GM18873 (cell line): ENCODE results near the gene PLCD4.

Experiments
- ATAC-seq: cut with Tn5 transposase; IDR thresholded peaks from one replicate; pipeline ENCODE4 v1.9.1; 2021; ENCODE audit warnings: mild to moderate bottlenecking, moderate library complexity, moderate number of reproducible peaks; ENCODE audit not compliant: unreplicated experiment, low FRiP score

PLCD4 gene

DNA sequence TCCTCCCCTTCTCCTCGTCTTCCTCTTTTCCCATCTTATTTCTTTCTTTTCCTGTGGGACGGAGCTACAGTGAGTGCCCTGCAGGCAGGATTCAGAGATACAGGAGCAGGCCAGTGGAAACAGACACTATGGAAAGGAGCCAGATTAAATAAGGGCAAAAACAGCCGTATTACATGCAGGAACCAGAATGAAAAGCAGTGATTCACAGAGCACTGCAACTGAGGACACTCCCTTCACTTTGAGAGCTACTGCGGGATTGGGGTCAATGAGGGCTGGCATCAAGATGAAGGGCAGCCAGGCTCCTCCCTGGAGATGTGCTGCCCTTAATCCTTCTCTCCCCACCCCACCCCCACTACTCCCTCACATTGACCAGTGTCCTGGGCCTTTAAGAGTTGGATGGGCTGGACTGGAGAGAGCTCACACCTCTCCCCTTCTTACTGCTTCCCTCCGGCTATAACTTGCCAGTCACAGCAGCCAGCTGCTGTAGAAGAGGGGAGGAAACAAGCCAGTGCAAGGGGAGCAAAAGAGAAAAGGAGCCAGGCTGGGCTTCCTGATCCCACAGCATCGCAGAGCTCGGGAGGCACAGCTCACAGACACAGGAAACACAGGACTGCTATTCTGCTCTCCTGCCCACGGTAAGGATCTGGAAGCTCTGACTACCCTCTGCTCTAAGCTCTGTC, at the start of gene PLCD4:
Gene PLCD4, plus strand, starts transcription at position 464 of the 680 bp plus-strand sequence. CDS start 7,841 bp downstream, outside the sequence.
- ATAC-seq: no peak

DNA sequence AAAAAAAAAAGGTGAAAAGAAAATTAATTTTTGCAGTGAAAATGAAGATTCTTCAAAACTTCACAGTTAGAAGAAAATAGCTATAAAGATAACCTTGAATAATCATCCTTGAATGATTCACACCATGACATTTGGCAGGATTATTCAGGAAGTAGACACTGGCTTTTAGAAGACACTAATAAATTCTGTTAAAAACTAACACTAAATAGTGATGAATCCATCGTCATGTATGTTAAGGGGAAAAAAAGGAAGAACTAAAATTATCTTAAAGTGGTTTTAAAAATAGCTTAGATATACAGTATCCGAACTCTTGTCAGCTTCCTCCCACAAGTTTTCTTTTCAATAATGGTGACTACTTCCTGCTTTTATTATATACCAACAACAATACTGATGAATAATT, 49.8 kb upstream of the PLCD4 start:
- ATAC-seq: no peak

GRCh38 chr2:218558986-218559385, 48.7 kb upstream of the PLCD4 start:
- no peak for ATAC-seq

- no peak for ATAC-seq
Observed at GRCh38 chr2:218564056-218564455, 43.6 kb upstream of the PLCD4 start.

- ATAC-seq: no peak
Observed at GRCh38 chr2:218566296-218566695, 41.4 kb upstream of the PLCD4 start.

- peak; percentile 30 for ATAC-seq
Observed at GRCh38 chr2:218567797-218568189, 39.9 kb upstream of the PLCD4 start.

- ATAC-seq: peak; percentile 59
Observed at GRCh38 chr2:218568190-218569037, 39.3 kb upstream of the PLCD4 start, which contains the start of the genes CNOT9 and USP37. TSS of gene CNOT9 (plus strand) at chr2:218568839. CDS start at chr2:218568955, 116 bp downstream. TSS of gene USP37 (minus strand) at chr2:218568351. CDS start at chr2:218558653, 9,698 bp downstream.

DNA sequence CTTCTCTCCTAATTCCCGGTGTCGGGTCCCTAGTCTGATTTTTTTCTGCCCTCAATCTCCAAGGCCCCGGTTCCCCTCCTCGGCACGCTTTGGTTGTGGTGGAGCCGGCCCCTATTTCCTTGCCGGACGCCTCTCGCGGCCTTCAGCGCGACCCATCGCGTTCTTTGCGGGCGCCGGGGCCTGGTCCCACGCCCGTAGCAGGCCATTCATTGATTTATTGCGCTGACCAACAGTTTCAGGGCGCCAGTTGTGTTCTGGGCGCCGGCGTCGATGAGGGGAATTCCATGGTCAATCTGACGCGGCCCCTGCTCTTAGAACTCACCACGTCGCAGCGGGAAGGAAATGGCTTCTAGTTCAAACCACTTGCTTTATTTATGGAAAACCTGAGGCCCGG, 38.7 kb upstream of the PLCD4 start:
- ATAC-seq: peak; percentile 21

- no peak for ATAC-seq
Observed at GRCh38 chr2:218569661-218570500, 37.8 kb upstream of the PLCD4 start.

GRCh38 chr2:218570850-218571249, 36.8 kb upstream of the PLCD4 start:
- ATAC-seq: no peak

- ATAC-seq: no peak
Observed at GRCh38 chr2:218576854-218577253, 30.8 kb upstream of the PLCD4 start.

DNA sequence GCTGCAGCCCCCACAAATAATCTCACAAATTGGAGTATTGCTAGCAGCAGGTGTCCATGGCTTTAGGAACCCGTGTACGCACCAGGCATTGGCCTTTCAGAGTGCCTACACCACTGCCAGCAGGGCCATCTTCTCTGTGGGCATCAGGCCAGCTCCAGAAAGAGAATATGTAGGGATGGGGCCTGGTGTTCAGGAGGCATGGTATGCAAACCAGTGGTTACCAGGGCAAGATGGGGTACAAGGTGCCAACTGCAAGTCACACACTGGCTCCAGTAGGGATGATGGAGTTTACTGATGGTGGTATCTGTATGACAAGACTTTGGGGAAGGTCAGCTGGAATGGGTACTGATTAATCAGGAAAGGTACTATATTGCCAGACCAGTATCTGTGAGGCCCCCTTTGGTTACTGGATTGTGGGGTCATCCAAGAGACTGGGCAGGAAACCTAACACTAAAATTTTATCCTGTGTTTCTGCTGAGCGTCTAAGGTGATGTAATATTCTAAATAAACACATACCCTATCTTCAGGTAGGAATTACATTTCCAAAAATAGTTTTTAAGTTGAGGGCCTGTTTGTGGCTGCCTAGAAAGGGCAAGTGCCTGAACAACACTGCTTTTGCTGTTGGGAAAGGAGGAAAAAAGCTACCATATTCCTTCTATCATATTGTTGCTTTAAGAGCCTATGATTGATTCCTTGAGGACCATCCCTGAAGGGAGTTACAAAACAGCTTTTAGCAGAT, 30.0 kb upstream of the PLCD4 start:
- no peak for ATAC-seq

DNA sequence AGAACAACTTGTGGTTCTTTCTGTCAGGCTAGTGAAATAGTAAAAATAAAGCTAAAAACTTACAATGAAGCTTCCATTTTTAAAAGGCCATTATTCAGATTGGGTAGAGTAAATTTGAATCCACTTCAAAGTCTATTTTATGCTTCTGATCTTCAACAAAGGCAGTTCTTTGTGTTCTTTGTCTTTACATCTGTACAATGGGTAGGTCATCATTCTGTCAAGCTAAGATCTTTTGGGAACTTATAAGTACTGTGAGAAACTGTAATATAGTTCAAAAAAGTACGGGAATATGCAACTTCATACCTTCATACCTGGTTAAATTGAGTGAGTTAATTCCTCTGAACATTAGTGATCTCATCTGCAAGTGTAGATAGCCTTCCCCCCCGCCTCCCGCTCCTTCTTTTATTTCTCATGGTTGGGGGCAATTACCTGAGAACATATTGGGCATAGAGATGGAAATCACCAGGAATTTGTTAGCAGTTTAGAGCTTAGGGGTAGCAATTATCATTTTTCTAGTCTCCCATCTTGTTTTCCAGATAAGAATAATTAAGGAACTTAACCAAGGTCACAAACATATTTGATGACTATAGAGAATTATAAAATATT, 29.3 kb upstream of the PLCD4 start:
- ATAC-seq: no peak

DNA sequence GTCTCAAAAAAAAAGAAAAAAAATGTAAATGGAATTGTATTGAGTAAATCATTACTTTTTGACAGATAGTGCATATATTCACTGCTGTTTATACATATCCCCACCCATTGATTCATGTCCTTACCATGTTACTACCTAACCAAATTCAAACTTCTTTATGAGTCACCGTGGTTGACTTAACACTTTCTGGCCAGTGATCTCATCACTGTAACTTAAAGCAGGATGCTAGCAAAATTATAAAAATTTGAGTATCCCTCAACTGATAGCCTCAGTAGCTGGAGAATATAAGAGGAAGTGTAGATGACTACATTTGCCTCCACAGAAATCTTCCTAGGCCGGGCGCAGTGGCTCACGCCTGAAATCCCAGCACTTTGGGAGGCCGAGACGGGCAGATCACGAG, 25.6 kb upstream of the PLCD4 start:
- ATAC-seq: no peak

- ATAC-seq: no peak
Observed at GRCh38 chr2:218583983-218584850, 23.5 kb upstream of the PLCD4 start.

GRCh38 chr2:218585541-218585940, 22.2 kb upstream of the PLCD4 start:
- no peak for ATAC-seq

DNA sequence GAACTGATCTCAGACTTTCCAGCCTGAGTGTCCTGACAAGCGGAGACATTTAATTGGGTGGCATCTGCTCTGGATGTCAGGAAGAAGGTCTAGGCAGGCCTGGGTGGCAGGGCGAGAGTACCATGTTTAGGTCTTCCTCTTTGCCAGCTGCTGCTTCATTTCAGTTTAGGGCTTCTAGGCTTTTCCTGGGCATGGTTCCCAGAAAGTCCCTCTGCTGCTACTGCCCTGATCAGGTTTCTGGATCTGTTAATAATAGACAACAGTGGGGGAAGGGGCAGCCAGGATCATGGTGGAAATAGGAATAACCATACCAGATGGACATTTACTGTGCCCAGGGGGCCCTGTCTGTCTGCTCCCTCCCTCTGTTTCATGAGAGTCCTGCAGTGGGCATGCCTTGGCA, 2.3 kb upstream of the PLCD4 start:
- ATAC-seq: no peak

GRCh38 chr2:218615868-218616315, 8.2 kb downstream of the PLCD4 start:
- ATAC-seq: no peak
